K562 (cell line): Measurements from ENCODE around the gene TEP1. TPM values are rescaled to one million over a fixed set of nuclear protein-coding genes. Genes with fewer than 3 reads are reported as not detected.
A peak's percentile ranks its signal among the peaks of the same experiment; 100 is the strongest.

Experiments used
- ARNT ChIP-seq, 2 experiments: fragments of 450-650 bp; IDR thresholded peaks; 2 replicates each; pipeline ENCODE4 v1.6.1; 2016; ENCODE audit warnings: mild to moderate bottlenecking in 1 of 2
- CBFA2T2 ChIP-seq: fragments of 450-650 bp; conservative IDR thresholded peaks from 2 replicates; pipeline ENCODE4 v1.6.1; 2017; ENCODE audit warnings: mild to moderate bottlenecking
- CEBPG ChIP-seq, 3 experiments: fragments of 200-800 bp in 1 of 3; sonication (Bioruptor generic) in 1 of 3; sonication (generic) in 1 of 3; formaldehyde crosslinking in 1 of 3; IDR thresholded peaks in 2 of 3; conservative IDR thresholded peaks in 1 of 3; 2 replicates each; pipeline versions ENCODE4 v1.6.1 to v1.8.0; 2016 to 2022; ENCODE audit warnings: missing compliant biosample characterization in 2 of 3, missing genetic modification characterization in 2 of 3, mild to moderate bottlenecking in 1 of 3, missing genetic modification reagents in 1 of 3
- GABPA ChIP-seq: fragments of 200-800 bp; sonication (Bioruptor generic); conservative IDR thresholded peaks from 2 replicates; pipeline ENCODE4 v1.6.1; 2016; ENCODE audit warnings: low read depth, missing genetic modification characterization, missing compliant biosample characterization
- GATAD2A ChIP-seq: fragments of 450-650 bp; IDR thresholded peaks from 2 replicates; pipeline ENCODE4 v1.6.1; 2017
- HLTF ChIP-seq: fragments of 450-650 bp; IDR thresholded peaks from 2 replicates; pipeline ENCODE4 v1.6.1; 2016
- HNRNPUL1 ChIP-seq: fragments of 200-400 bp; formaldehyde crosslinking; IDR thresholded peaks from 2 replicates; pipeline ENCODE4 v1.6.1; 2017; ENCODE audit warnings: low read length
- JUN ChIP-seq, 2 experiments: sonication (generic) in 1 of 2; formaldehyde crosslinking in 1 of 2; IDR thresholded peaks; 2 replicates each; pipeline versions ENCODE4 v1.6.1 to v1.8.0; 2012 to 2022; ENCODE audit warnings: borderline replicate concordance in 2 of 2, mild to moderate bottlenecking in 2 of 2, improper control_type of control experiment in 1 of 2, low read depth in 1 of 2, low read length in 1 of 2, missing genetic modification reagents in 1 of 2
- KAT8 ChIP-seq: fragments of 450-650 bp; IDR thresholded peaks from 2 replicates; pipeline ENCODE4 v1.6.1; 2016; ENCODE audit warnings: low read depth, mild to moderate bottlenecking
- MYBL2 ChIP-seq, 2 experiments: fragments of 450-650 bp in 1 of 2; sonication (generic) in 1 of 2; formaldehyde crosslinking in 1 of 2; IDR thresholded peaks; 2 replicates each; pipeline versions ENCODE4 v1.6.1 to v1.8.1; 2017 to 2022; ENCODE audit warnings: borderline replicate concordance in 1 of 2, inconsistent platforms in 1 of 2, low read depth in 1 of 2, mild to moderate bottlenecking in 1 of 2, missing genetic modification reagents in 1 of 2, moderate library complexity in 1 of 2
- MYC ChIP-seq, 2 experiments: fragments of 250-450 bp in 1 of 2; sonication (Bioruptor Pico) in 1 of 2; IDR thresholded peaks; 2 replicates each; pipeline versions ENCODE4 v1.5.1 to v1.6.1; 2012 to 2021; ENCODE audit warnings: low read depth in 2 of 2, borderline replicate concordance in 1 of 2, improper control_type of control experiment in 1 of 2, low read length in 1 of 2, mild to moderate bottlenecking in 1 of 2, moderate library complexity in 1 of 2
- PHF8 ChIP-seq: fragments of 200-600 bp; sonication (generic); IDR thresholded peaks from 2 replicates; pipeline ENCODE4 v1.6.1; 2012; ENCODE audit warnings: mixed run types, mild to moderate bottlenecking, inconsistent platforms, low read length, moderate library complexity, borderline replicate concordance
- RAD51 ChIP-seq: fragments of 450-650 bp; IDR thresholded peaks from 2 replicates; pipeline ENCODE4 v1.7.1; 2016; ENCODE audit warnings: low read depth, mild to moderate bottlenecking, borderline replicate concordance
- RB1 ChIP-seq: fragments of 450-650 bp; IDR thresholded peaks from 2 replicates; pipeline ENCODE4 v1.6.1; 2017; ENCODE audit warnings: low read depth, mild to moderate bottlenecking
- SAP30 ChIP-seq: fragments of 200-600 bp; sonication (generic); IDR thresholded peaks from 2 replicates; pipeline ENCODE4 v1.6.1; 2012; ENCODE audit warnings: borderline replicate concordance, low read depth, mild to moderate bottlenecking, moderate library complexity, low read length, control low read depth, inconsistent platforms; ENCODE audit not compliant: insufficient read depth, poor library complexity, severe bottlenecking
- SIX5 ChIP-seq, 2 experiments: IDR thresholded peaks; 2 replicates each; pipeline ENCODE4 v1.6.1; 2011; ENCODE audit warnings: low read length in 2 of 2, borderline replicate concordance in 1 of 2, low read depth in 1 of 2, mild to moderate bottlenecking in 1 of 2, moderate library complexity in 1 of 2; ENCODE audit not compliant: insufficient read depth in 1 of 2
- SUPT5H ChIP-seq: fragments of 450-650 bp; IDR thresholded peaks from 2 replicates; pipeline ENCODE4 v1.6.1; 2016
- TAF15 ChIP-seq: fragments of 200-400 bp; formaldehyde crosslinking; IDR thresholded peaks from 2 replicates; pipeline ENCODE4 v1.6.1; 2017; ENCODE audit warnings: mild to moderate bottlenecking, low read depth, low read length, moderate library complexity
- U2AF1 ChIP-seq: fragments of 200-400 bp; formaldehyde crosslinking; optimal IDR thresholded peaks from 2 replicates; pipeline ENCODE3; 2017; ENCODE audit warnings: mild to moderate bottlenecking, low read depth, low read length, moderate library complexity
- USF2 ChIP-seq: sonication (generic); formaldehyde crosslinking; IDR thresholded peaks from 2 replicates; pipeline ENCODE4 v1.5.0; 2020; ENCODE audit warnings: missing genetic modification reagents
- YY1 ChIP-seq, 3 experiments: IDR thresholded peaks; 2 replicates each; pipeline ENCODE4 v1.6.1; 2011; ENCODE audit warnings: low read length in 2 of 3, mild to moderate bottlenecking in 2 of 3, moderate library complexity in 2 of 3, borderline replicate concordance in 1 of 3, control low read depth in 1 of 3, low read depth in 1 of 3; ENCODE audit not compliant: insufficient read depth in 3 of 3, insufficient replicate concordance in 2 of 3, control insufficient read depth in 1 of 3, insufficient read length in 1 of 3; ENCODE audit errors: extremely low read depth in 1 of 3
- ZBTB34 ChIP-seq: fragments of 250-450 bp; sonication (Bioruptor Pico); IDR thresholded peaks from 2 replicates; pipeline ENCODE4 v1.8.0; 2021; ENCODE audit warnings: mild to moderate bottlenecking, moderate library complexity
- ZNF146 ChIP-seq: IDR thresholded peaks from one replicate; pipeline ENCODE4 v1.6.1; 2018; ENCODE audit warnings: missing compliant biosample characterization; ENCODE audit not compliant: unreplicated experiment
- polyA plus RNA-seq, 8 experiments: library from polyadenylated mRNA; depleted of rRNA in 4 of 8; stranded (reverse) in 5 of 8; unstranded in 3 of 8; fragments of >200 nt; fragmentation: Nextera tagmentation in 2 of 8; fragmentation: Illumina TruSeq in 1 of 8; extraction: Ambion mirVana in 2 of 8; extraction: Trizol in 1 of 8; gene quantifications; 2 replicates each; pipeline versions ENCODE4 v1.2.1 to v1.2.3, GENCODE V29; 2011 to 2014; ENCODE audit warnings: inconsistent platforms in 1 of 8, missing spikeins in 1 of 8
- total RNA-seq, 7 experiments: library from RNA; depleted of rRNA in 6 of 7; stranded (reverse); fragments of >200 nt in 6 of 7; fragmentation: Illumina TruSeq in 2 of 7; extraction: Trizol in 2 of 7; gene quantifications; 2 replicates each; pipeline versions ENCODE4 v1.2.1 to v1.2.3, GENCODE V29; 2011 to 2021; ENCODE audit warnings: low replicate concordance in 1 of 7

The TEP1 gene
- total and polyA plus RNA-seq, 9 of the 15 experiments (the other 6 are each of a cell fraction or from before 2014, with no cell fraction given): 1.0 to 12.2 (median 7.1) TPM

GRCh38 chr14:20454516-20455354 is 41.4 kb upstream of the TEP1 start, which contains the start of the genes APEX1 and OSGEP (continued):
- peak in 1 of 2 experiments; percentile 57; a peak in 1 of 4 replicates for TF ChIP-seq ARNT (IDR thresholded peaks at IDR 0.05)
- peak in 2 of 3 experiments; percentile 37 to 65 for TF ChIP-seq YY1 (IDR thresholded peaks at IDR 0.05; ENCODE audit: borderline replicate concordance in 1 of 3, control insufficient read depth in 1 of 3, extremely low read depth in 1 of 3, insufficient read depth in 3 of 3, insufficient read length in 1 of 3, insufficient replicate concordance in 2 of 3, low read depth in 1 of 3, low read length in 2 of 3)
- TF ChIP-seq KAT8: no peak
- TF ChIP-seq SUPT5H: peak; percentile 72
- peak; percentile 94 for TF ChIP-seq MYC (IDR thresholded peaks at IDR 0.05; ENCODE audit: low read depth, low read length)
- TF ChIP-seq MYC (CRISPR knock-in tag; IDR thresholded peaks at IDR 0.05; ENCODE audit: borderline replicate concordance, low read depth): peak; percentile 93
- TF ChIP-seq RB1: peak; percentile 44; the same call in 1 of the 2 replicates
- TF ChIP-seq USF2: peak; percentile 100
- TF ChIP-seq SAP30: peak; percentile 53
- TF ChIP-seq HLTF: no peak
- peak; percentile 99 for TF ChIP-seq CBFA2T2
- no peak for TF ChIP-seq ZNF146 (CRISPR knock-in tag)
- peak; percentile 79; the same call in 1 of the 2 replicates for TF ChIP-seq PHF8
- no peak for TF ChIP-seq CEBPG (CRISPR knock-in tag; IDR thresholded peaks at IDR 0.05)
- TF ChIP-seq CEBPG (tag; conservative IDR thresholded peaks at IDR 0.05 in 1 of 2, IDR thresholded peaks at IDR 0.05 in 1 of 2): 0 out of 4 replicates have a peak, but pooled peaks of 1 of the 2 experiments have one; percentile 11
- TF ChIP-seq GATAD2A: 0 out of 2 replicates have a peak, but pooled peaks have one; percentile 13
- TF ChIP-seq JUN (IDR thresholded peaks at IDR 0.05; ENCODE audit: borderline replicate concordance, low read depth, low read length): no peak
- TF ChIP-seq JUN (CRISPR knock-in tag; IDR thresholded peaks at IDR 0.05; ENCODE audit: borderline replicate concordance): no peak
- TF ChIP-seq GABPA: peak; percentile 53; the same call in 1 of the 2 replicates
- TF ChIP-seq ZBTB34 (CRISPR knock-in tag): no peak
- TF ChIP-seq U2AF1: no peak
- no peak for TF ChIP-seq MYBL2 (IDR thresholded peaks at IDR 0.05; ENCODE audit: low read depth)
- no peak for TF ChIP-seq MYBL2 (CRISPR knock-in tag; IDR thresholded peaks at IDR 0.05; ENCODE audit: borderline replicate concordance)
- no peak for TF ChIP-seq HNRNPUL1
- TF ChIP-seq RAD51: peak; percentile 100
- no peak for TF ChIP-seq SIX5 (IDR thresholded peaks at IDR 0.05; ENCODE audit: borderline replicate concordance in 1 of 2, insufficient read depth in 1 of 2, low read depth in 1 of 2, low read length in 2 of 2)
- no peak for TF ChIP-seq TAF15
